Common myeloid progenitor, CD34-positive (primary cell): ENCODE data around the gene ZNF341.

Experiments used
- CTCF ChIA-PET: fragments of 350-600 bp; sonication (Branson Sonifier 250); formaldehyde crosslinking; loops from one replicate; lab custom pipeline; 2021; ENCODE audit warnings: antibody characterized with exemption; lab: Charles Lee
- POLR2A ChIA-PET: fragments of 350-600 bp; sonication (Branson Sonifier 250); formaldehyde crosslinking; loops from one replicate; lab custom pipeline; 2021; ENCODE audit warnings: antibody characterized with exemption; lab: Charles Lee
- DNase-seq, 3 donors: peaks; one replicate each; pipeline versions ENCODE4 v3.0.0 to v3.0.0-alpha.2; 2013
- H3K27ac ChIP-seq, 2 experiments: 1 replicate in 1 of 2; 2 replicates in 1 of 2; pipeline ENCODE4 v1.7.0; 2013; ENCODE audit warnings: inconsistent platforms in 2 of 2, low read length in 2 of 2, mild to moderate bottlenecking in 2 of 2, low read depth in 1 of 2, moderate library complexity in 1 of 2; ENCODE audit not compliant: severe bottlenecking in 2 of 2, insufficient read depth in 1 of 2, poor library complexity in 1 of 2
- H3K27me3 ChIP-seq, 5 experiments: replicated peaks in 2 of 5; 1 replicate in 3 of 5; 2 replicates in 2 of 5; pipeline versions ENCODE4 v1.6.1 to v1.7.0; 2013; ENCODE audit warnings: low read length in 4 of 5, mild to moderate bottlenecking in 2 of 5, moderate library complexity in 2 of 5, inconsistent platforms in 1 of 5; ENCODE audit not compliant: insufficient read depth in 5 of 5, control insufficient read depth in 4 of 5
- H3K36me3 ChIP-seq, 4 experiments: 1 replicate in 2 of 4; 2 replicates in 2 of 4; pipeline versions ENCODE4 v1.6.1 to v1.7.0; 2013; ENCODE audit warnings: low read length in 3 of 4, control low read depth in 1 of 4, mild to moderate bottlenecking in 1 of 4; ENCODE audit not compliant: control insufficient read depth in 4 of 4, insufficient read depth in 4 of 4
- H3K4me1 ChIP-seq, 4 experiments: 1 replicate in 3 of 4; 2 replicates in 1 of 4; pipeline versions ENCODE4 v1.6.1 to v1.7.1; 2013; ENCODE audit warnings: low read length in 3 of 4, mild to moderate bottlenecking in 3 of 4, control low read depth in 1 of 4, inconsistent platforms in 1 of 4, moderate library complexity in 1 of 4; ENCODE audit not compliant: control insufficient read depth in 4 of 4, insufficient read depth in 4 of 4; ENCODE audit errors: control extremely low read depth in 1 of 4
- H3K4me3 ChIP-seq, 7 experiments: 1 replicate in 4 of 7; 2 replicates in 3 of 7; pipeline versions ENCODE4 v1.5.1 to v1.7.0; 2013; ENCODE audit warnings: mild to moderate bottlenecking in 7 of 7, low read length in 6 of 7, moderate library complexity in 6 of 7, inconsistent platforms in 2 of 7, low read depth in 2 of 7, control low read depth in 1 of 7; ENCODE audit not compliant: insufficient read depth in 4 of 7, control insufficient read depth in 1 of 7; ENCODE audit errors: extremely low read depth in 1 of 7
- H3K9me3 ChIP-seq, 5 experiments: 1 replicate in 4 of 5; 2 replicates in 1 of 5; pipeline versions ENCODE4 v1.6.1 to v1.7.1; 2013; ENCODE audit warnings: low read length in 4 of 5, mild to moderate bottlenecking in 2 of 5, inconsistent platforms in 1 of 5, low read depth in 1 of 5, moderate library complexity in 1 of 5; ENCODE audit not compliant: control insufficient read depth in 4 of 5, insufficient read depth in 2 of 5; ENCODE audit errors: control extremely low read depth in 1 of 5
- WGBS: methylation state at CpG from one replicate; pipeline ENCODE4 v1.1.5; 2013; ENCODE audit not compliant: insufficient coverage; 5-methylcytosine and 5-hydroxymethylcytosine counted together

Gene ZNF341

DNA sequence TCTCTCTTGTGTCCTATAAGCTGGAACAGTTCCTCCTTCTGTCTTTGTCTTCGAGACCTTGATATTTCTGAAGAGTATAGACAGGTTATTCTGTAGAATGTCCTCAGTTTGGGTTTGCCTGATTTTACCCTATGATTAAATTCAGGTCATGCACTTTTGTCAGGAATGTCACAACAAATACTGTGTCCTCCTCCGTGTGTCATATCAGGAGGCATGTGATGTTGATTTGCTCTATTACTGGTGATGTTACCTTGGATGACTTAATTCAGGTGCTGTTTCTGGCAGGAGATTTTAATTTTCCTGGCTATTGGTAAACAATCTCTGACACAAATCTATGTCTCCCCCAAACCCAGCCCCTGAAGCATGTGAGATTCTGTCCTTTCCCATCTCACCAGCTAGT, 46.0 kb downstream of the ZNF341 start:
- DNase-seq = no peak
- Histone ChIP-seq H3K27me3 (no peaks in the 10 kb centered on the region), H3K27ac (no peak overlapping the region), H3K4me1 (no peaks in the 10 kb centered on the region), H3K4me3 (no peak overlapping the region), H3K9me3 (no peaks in the 10 kb centered on the region), H3K36me3 (peaks cover 0 to 10% (median 3%) of the 10 kb centered on the region in 4 experiments)
- POLR2A ChIA-PET = no interaction called here
- 100% methylated on average over 1 of the region's 2 CpGs for WGBS
- CTCF ChIA-PET = no interaction called here

DNA sequence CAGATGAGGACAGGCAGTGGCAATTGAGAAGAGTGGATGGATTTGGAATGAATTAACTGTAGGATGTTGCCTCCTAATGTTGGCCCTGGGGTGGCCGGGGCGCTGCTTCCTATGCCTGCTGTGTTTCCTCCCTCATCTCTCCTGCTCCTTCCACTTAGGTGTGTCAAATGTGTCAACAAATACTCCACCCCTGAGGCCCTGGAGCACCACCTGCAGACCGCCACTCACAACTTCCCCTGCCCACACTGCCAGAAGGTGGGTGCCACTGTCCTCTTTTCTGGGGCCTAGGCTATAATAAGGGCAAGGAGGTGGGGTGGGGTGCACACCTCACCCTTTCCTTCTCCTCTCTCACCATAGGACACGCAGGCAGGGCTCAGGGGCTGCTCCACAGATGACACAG, 49.3 kb downstream of the ZNF341 start:
- Histone ChIP-seq H3K4me1 (no peaks in the 10 kb centered on the region), H3K36me3 (peaks cover 0 to 6% (median 3%) of the 10 kb centered on the region in 4 experiments), H3K4me3 (no peak overlapping the region), H3K9me3 (no peaks in the 10 kb centered on the region), H3K27ac (no peak overlapping the region), H3K27me3 (no peaks in the 10 kb centered on the region)
- CTCF ChIA-PET = no interaction called here
- DNase-seq = no peak
- POLR2A ChIA-PET = interaction anchor here (0.6 kb wide), 1 partner anchor 1221 kb away, joined by 3 read pairs; no protein-coding TSS in a partner anchor
- WGBS = no CpG with 5 or more reads among the region's 4 CpGs

DNA sequence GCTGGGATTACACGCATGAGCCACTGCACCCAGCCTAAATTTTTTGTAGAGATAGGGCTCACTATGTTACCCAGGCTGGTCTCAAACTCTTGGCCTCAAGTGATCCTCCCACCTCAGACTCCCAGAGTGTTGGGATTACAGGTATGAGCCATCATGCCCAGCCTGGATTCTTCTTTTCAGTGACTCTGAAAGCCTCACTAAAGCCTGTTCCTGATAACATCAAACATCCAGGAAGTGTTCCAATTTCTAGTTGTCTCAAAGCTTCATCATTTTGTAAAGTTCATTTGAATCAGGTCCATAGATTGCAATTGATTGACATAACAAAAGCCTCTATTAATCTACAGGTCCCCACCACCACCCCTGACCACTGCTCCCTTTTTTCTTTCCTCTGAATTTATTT, 50.1 kb downstream of the ZNF341 start:
- H3K27ac ChIP-seq = no peak overlapping the region
- H3K4me1 ChIP-seq = peaks cover under 1 to 1% (median 1%) of the 10 kb centered on the region in 4 experiments
- 100% methylated on average over 1 of the region's 1 CpG for WGBS
- no peaks in the 10 kb centered on the region for H3K27me3 ChIP-seq
- H3K36me3 ChIP-seq = peaks cover 0 to 6% (median 3%) of the 10 kb centered on the region in 4 experiments
- CTCF ChIA-PET = interaction anchor here (1.6 kb wide), 1 partner anchor 158 kb away, joined by 3 read pairs; no protein-coding TSS in a partner anchor
- no peak overlapping the region for H3K4me3 ChIP-seq
- POLR2A ChIA-PET = no interaction called here
- no peak for DNase-seq
- no peaks in the 10 kb centered on the region for H3K9me3 ChIP-seq

DNA sequence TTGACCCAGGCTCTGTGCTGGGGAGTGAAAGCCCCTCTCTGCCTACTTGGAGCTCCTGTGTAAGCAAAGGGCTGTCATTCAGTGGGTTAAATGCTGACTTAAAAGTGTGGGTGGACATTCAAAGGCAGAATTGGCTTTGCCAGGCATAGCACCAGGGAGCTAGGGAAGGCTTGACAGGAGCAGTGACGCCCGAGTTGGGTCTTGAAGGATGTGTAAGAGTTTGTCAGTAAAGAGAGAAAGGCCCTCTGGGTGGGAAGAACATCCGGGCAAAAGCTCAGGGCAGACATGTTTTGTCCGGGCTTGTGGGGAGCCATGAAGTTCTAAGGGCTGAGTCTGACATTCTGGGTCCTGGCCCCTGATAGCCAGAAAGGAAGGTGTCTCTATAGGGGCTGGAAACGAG, 51.5 kb downstream of the ZNF341 start:
- ChIA-PET POLR2A (no interaction called here), CTCF (interaction anchor here (1.6 kb wide), 1 partner anchor 157 kb away, joined by 3 read pairs; no protein-coding TSS in a partner anchor)
- Histone ChIP-seq H3K36me3 (peaks cover 0 to 6% (median 3%) of the 10 kb centered on the region in 4 experiments), H3K27ac (no peak overlapping the region), H3K27me3 (no peaks in the 10 kb centered on the region), H3K9me3 (no peaks in the 10 kb centered on the region), H3K4me3 (no peak overlapping the region), H3K4me1 (peaks cover 3 to 11% (median 8%) of the 10 kb centered on the region in 4 experiments)
- 90% methylated on average over 5 of the region's 5 CpGs for WGBS
- DNase-seq = no peak

DNA sequence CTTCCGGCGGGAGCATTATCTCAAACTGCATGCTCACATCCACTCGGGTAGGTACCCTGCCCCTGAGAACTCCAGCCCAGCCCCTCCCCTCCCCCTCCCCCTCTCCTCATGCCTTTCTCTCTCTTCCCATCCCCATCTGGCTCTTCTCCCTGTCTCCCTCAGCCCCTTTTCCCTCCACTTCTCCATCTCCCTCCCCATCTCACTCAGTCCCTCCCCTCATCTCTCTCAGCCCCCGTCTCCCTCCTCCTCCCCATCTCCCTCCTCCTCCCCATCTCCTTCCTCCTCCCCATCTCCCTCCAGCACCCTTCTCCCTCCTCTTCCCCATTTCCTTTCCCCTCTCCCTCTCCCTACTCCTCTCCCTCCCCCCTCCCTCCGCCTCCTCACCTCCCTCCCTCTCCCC, 52.0 kb downstream of the ZNF341 start:
- WGBS = 79% methylated on average over 4 of the region's 5 CpGs

DNA sequence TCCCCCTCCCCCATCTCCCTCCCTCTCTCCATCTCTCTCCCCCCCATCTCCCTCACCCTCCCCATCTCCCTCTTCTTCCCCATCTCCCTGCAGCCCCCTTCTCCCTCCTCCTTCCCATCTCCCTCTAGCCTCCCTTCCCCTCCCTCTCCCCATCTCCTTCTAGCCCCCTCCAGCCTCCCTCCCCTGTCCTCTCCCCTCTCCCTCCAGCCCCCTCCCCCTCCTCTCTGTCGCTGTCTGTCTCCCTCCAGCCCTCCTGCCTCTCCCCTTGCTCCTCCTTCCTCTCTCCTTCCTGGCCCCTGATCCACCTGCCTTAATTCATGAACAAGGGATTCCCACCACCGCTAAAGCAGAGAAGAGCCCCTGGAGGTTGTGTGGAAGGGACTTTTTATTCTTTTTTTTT, 52.4 kb downstream of the ZNF341 start:
- DNase-seq = no peak
- no peak overlapping the region for H3K27ac ChIP-seq
- H3K4me1 ChIP-seq = peaks cover 3 to 11% (median 8%) of the 10 kb centered on the region in 4 experiments
- no peaks in the 10 kb centered on the region for H3K9me3 ChIP-seq
- no peaks in the 10 kb centered on the region for H3K27me3 ChIP-seq
- ChIA-PET POLR2A (no interaction called here), CTCF (no interaction called here)
- H3K36me3 ChIP-seq = peaks cover 0 to 6% (median 4%) of the 10 kb centered on the region in 4 experiments
- no peak overlapping the region for H3K4me3 ChIP-seq
- WGBS = 100% methylated on average over 1 of the region's 2 CpGs

More for the DNA sequence above, 52.0 kb downstream of the ZNF341 start:
- POLR2A ChIA-PET = no interaction called here
- Histone ChIP-seq H3K9me3 (no peaks in the 10 kb centered on the region), H3K4me3 (no peak overlapping the region), H3K27ac (no peak overlapping the region), H3K4me1 (peaks cover 3 to 11% (median 8%) of the 10 kb centered on the region in 4 experiments), H3K27me3 (no peaks in the 10 kb centered on the region), H3K36me3 (peaks cover 0 to 6% (median 3%) of the 10 kb centered on the region in 4 experiments)
- CTCF ChIA-PET = no interaction called here
- DNase-seq = no peak

DNA sequence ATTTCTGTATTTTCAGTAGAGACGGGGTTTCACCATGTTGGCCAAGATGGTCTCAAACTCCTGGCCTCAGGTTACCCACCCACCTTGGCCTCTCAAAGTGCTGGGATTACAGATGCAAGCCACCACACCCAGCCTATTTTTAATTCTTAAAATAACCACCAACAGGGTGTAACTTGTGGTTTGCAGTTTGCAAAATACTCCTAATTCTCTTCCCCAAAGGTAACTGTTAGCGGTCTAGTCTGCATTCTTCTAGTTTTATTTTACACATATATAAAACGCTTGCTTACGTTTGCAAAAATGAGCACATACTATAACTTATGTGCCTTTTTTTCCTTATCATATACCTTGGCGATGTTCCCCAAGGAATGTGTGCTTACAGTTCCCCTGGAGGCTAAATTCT, 53.7 kb downstream of the ZNF341 start:
- Histone ChIP-seq H3K27me3 (no peaks in the 10 kb centered on the region), H3K4me1 (peaks cover 3 to 11% (median 8%) of the 10 kb centered on the region in 4 experiments), H3K27ac (no peak overlapping the region), H3K36me3 (peaks cover 0 to 6% (median 5%) of the 10 kb centered on the region in 4 experiments), H3K4me3 (no peak overlapping the region), H3K9me3 (no peaks in the 10 kb centered on the region)
- POLR2A ChIA-PET = no interaction called here
- WGBS = 98% methylated on average over 5 of the region's 5 CpGs
- no peak for DNase-seq
- CTCF ChIA-PET = no interaction called here
